Uterus (tissue), 4 donors: ENCODE measurements around the gene IFIH1. TPM values are rescaled to one million over a fixed set of nuclear protein-coding genes. Genes with fewer than 3 reads are reported as not detected.

ENCODE experiments used
- DNase-seq, 2 donors: peaks; one replicate each; pipeline ENCODE4 v3.0.0-alpha.2; 2019 to 2020
- H3K27ac ChIP-seq, 2 donors: fragments of 200-600 bp; sonication (generic); 1 replicate in 1 of 2; 2 replicates in 1 of 2; pipeline ENCODE4 v1.5.1; 2016 to 2018
- H3K27me3 ChIP-seq, 2 donors: fragments of 200-600 bp; sonication (generic); one replicate each; pipeline ENCODE4 v1.5.1; 2018 to 2019; ENCODE audit warnings: control low read depth in 1 of 2
- H3K36me3 ChIP-seq, 2 donors: fragments of 200-600 bp; sonication (generic); one replicate each; pipeline ENCODE4 v1.5.1; 2019; ENCODE audit warnings: control low read depth in 1 of 2
- H3K4me1 ChIP-seq, 2 donors: fragments of 200-600 bp; sonication (generic); one replicate each; pipeline ENCODE4 v1.5.1; 2018 to 2019; ENCODE audit warnings: control low read depth in 1 of 2
- H3K4me3 ChIP-seq, 2 donors: fragments of 200-600 bp; sonication (generic); 1 replicate in 1 of 2; 2 replicates in 1 of 2; pipeline ENCODE4 v1.5.1; 2018 to 2019; ENCODE audit warnings: mild to moderate bottlenecking in 1 of 2
- H3K9me3 ChIP-seq, 2 donors: fragments of 200-600 bp; sonication (generic); one replicate each; pipeline ENCODE4 v1.5.1; 2019; ENCODE audit warnings: control low read depth in 1 of 2
- POLR2A ChIP-seq, 2 donors: fragments of 450-650 bp; IDR thresholded peaks; one replicate each; pipeline ENCODE4 v1.6.1; 2016; ENCODE audit warnings: antibody characterized with exemption in 2 of 2, mild to moderate bottlenecking in 1 of 2, moderate library complexity in 1 of 2
- intact Hi-C: fragments of 100-400 bp; cut with DNase I; formaldehyde crosslinking; loops from one replicate; pipeline ENCODE4 v1.15.1; 2023; ENCODE audit warnings: low total_unique reads
- total RNA-seq, 4 donors: library from RNA; depleted of rRNA in 3 of 4; stranded (reverse); fragments of >200 nt in 3 of 4; gene quantifications; one replicate each; pipeline versions ENCODE4 v1.1.0 to v1.2.4, GENCODE V29; 2014 to 2023
- TF ChIP-seq, protein P1 (sequence below), 4 experiments: fragments of 200-600 bp in 2 of 4; fragments of 450-650 bp in 2 of 4; sonication (generic) in 2 of 4; IDR thresholded peaks; one replicate each; pipeline ENCODE4 v1.5.1; 2016 to 2019; ENCODE audit warnings: antibody characterized with exemption in 4 of 4, mild to moderate bottlenecking in 2 of 4, moderate library complexity in 1 of 4
- donor health status: DM: yes; HTN: yes; CAD: no.

IFIH1 gene
- total RNA-seq, 4 donors from 2014 or later, result 5.6 to 31.4 (median 10.4) TPM

DNA sequence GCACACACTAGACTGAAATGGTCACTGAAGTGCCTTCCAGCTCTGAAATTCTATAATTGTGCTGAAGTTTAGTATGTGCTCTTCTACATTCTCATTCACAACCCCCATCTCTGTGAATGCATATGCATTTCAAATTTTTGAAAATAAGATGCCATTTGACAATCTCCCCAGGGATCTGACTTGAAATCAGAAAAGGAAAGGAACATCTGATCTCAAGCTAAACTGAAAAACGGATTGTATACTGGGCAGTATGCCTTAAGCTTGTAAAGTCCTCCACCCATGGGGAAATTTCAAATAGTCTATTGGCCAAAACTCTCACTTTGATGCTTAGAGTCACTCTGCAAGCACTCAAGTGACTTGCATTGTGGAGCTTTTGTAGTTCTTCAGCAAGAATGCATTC lies 98.1 kb downstream of the IFIH1 start:
- no peak for TF ChIP-seq POLR2A (IDR thresholded peaks at IDR 0.05)
- TF ChIP-seq, protein P1, sequence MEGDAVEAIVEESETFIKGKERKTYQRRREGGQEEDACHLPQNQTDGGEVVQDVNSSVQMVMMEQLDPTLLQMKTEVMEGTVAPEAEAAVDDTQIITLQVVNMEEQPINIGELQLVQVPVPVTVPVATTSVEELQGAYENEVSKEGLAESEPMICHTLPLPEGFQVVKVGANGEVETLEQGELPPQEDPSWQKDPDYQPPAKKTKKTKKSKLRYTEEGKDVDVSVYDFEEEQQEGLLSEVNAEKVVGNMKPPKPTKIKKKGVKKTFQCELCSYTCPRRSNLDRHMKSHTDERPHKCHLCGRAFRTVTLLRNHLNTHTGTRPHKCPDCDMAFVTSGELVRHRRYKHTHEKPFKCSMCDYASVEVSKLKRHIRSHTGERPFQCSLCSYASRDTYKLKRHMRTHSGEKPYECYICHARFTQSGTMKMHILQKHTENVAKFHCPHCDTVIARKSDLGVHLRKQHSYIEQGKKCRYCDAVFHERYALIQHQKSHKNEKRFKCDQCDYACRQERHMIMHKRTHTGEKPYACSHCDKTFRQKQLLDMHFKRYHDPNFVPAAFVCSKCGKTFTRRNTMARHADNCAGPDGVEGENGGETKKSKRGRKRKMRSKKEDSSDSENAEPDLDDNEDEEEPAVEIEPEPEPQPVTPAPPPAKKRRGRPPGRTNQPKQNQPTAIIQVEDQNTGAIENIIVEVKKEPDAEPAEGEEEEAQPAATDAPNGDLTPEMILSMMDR (IDR thresholded peaks at IDR 0.05), result no peak
- H3K4me3 ChIP-seq, result no peak overlapping the region
- H3K27me3 ChIP-seq, result no peaks in the 10 kb centered on the region
- no peaks in the 10 kb centered on the region for H3K9me3 ChIP-seq
- no peaks in the 10 kb centered on the region for H3K36me3 ChIP-seq
- no peak for DNase-seq
- H3K4me1 ChIP-seq, result no peaks in the 10 kb centered on the region
- peak overlapping the region; percentile 19 to 58 for H3K27ac ChIP-seq
- intact Hi-C loops, result no loop called here

DNA sequence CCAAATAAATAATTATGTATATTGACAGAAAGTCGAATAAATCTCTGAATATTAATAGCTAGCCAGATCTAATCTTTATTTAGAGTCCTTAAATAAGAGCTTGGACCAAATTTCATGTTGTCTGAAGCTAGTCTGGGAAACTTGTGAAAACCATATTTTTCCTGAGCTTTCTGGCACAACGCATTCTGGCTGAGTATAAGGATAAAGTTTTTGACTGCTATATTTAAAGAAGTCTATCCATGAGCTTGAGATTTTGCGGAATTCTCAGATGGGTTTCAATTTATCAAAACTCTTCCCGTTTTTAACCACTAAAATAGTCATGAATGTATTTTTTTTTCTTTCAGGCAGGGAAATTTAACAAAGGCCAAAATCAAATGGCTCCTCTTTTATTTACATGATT lies 99.1 kb downstream of the IFIH1 start:
- no peak overlapping the region for H3K4me3 ChIP-seq
- intact Hi-C loops, result no loop called here

DNA sequence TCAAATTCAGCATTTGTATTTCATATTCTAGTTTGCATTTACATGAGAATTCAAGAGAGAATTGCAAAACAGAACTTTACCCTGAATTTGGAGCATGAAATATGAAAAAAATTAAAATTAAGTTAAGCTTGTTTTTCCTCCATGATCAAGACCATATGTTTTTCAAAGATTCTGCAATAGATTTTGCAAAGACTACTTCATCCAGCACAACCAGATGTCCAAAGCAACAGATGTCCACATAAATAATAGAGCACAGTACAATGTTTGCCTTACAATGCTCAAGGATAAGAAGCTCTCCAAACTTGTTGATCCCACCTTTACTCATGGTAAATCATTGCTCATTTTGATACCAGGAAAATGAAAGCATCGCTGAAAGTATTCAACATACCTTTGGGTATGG lies 100.9 kb downstream of the IFIH1 start:
- H3K4me1 ChIP-seq, result no peaks in the 10 kb centered on the region
- intact Hi-C loops, result no loop called here
- TF ChIP-seq POLR2A (IDR thresholded peaks at IDR 0.05), result no peak
- TF ChIP-seq, protein P1 (IDR thresholded peaks at IDR 0.05), result no peak
- peak overlapping the region in 1 of 2 donors; percentile 1 for H3K27ac ChIP-seq
- no peak for DNase-seq
- H3K4me3 ChIP-seq, result no peak overlapping the region
- no peaks in the 10 kb centered on the region for H3K36me3 ChIP-seq
- no peaks in the 10 kb centered on the region for H3K9me3 ChIP-seq
- no peaks in the 10 kb centered on the region for H3K27me3 ChIP-seq

More for the DNA sequence above, 99.1 kb downstream of the IFIH1 start:
- Histone ChIP-seq H3K27me3 (no peaks in the 10 kb centered on the region), H3K36me3 (no peaks in the 10 kb centered on the region), H3K9me3 (no peaks in the 10 kb centered on the region), H3K4me1 (no peaks in the 10 kb centered on the region), H3K27ac (peak overlapping the region; percentile 32 to 58)
- no peak for TF ChIP-seq POLR2A (IDR thresholded peaks at IDR 0.05)
- TF ChIP-seq, protein P1 (IDR thresholded peaks at IDR 0.05), result no peak
- no peak for DNase-seq

Other genes with a start within 250 kb of the IFIH1 start
- 10 to 100 TPM in 1 of 4 donors, 1 to 10 TPM in 3; 1.8 to 36.3 (median 5.0) TPM for gene DPP4, start 244.5 kb downstream of the IFIH1 start, total RNA-seq
- gene GCG, start 166.4 kb downstream of the IFIH1 start, total RNA-seq, result not detected
- 100 to 1,000 TPM in 1 of 4 donors, 10 to 100 TPM in 3; 10.5 to 167 (median 25.9) TPM for gene FAP, start 75.2 kb downstream of the IFIH1 start, total RNA-seq
- gene GCA, start 25.4 kb upstream of the IFIH1 start, total RNA-seq, result 10 to 100 TPM in 3 of 4 donors, 1 to 10 TPM in 1; 3.8 to 31.9 (median 20.6) TPM